Liver (tissue), 3 donors: Measurements from ENCODE around the gene MEP1A.

Source experiments
- EGR1 ChIP-seq, 2 donors: IDR thresholded peaks; 2 replicates each; pipeline ENCODE4 v1.6.1; 2016 to 2018; ENCODE audit warnings: antibody characterized with exemption in 2 of 2, low read depth in 2 of 2
- GABPA ChIP-seq, 2 donors: IDR thresholded peaks in 1 of 2; conservative IDR thresholded peaks in 1 of 2; 2 replicates each; pipeline ENCODE4 v1.6.1; 2016; ENCODE audit warnings: antibody characterized with exemption in 2 of 2, mild to moderate bottlenecking in 1 of 2, moderate library complexity in 1 of 2
- HNF4G ChIP-seq: IDR thresholded peaks from 2 replicates; pipeline ENCODE4 v1.6.1; 2016; ENCODE audit warnings: antibody characterized with exemption
- JUND ChIP-seq, 2 donors: IDR thresholded peaks; 2 replicates each; pipeline ENCODE4 v1.6.1; 2016; ENCODE audit warnings: antibody characterized with exemption in 2 of 2
- RAD21 ChIP-seq, 2 donors: IDR thresholded peaks; 2 replicates each; pipeline ENCODE4 v1.6.1; 2016; ENCODE audit warnings: antibody characterized with exemption in 2 of 2, mild to moderate bottlenecking in 2 of 2
- SP1 ChIP-seq: IDR thresholded peaks from 2 replicates; pipeline ENCODE4 v1.6.1; 2018; ENCODE audit warnings: antibody characterized with exemption, mild to moderate bottlenecking
- TAF1 ChIP-seq: conservative IDR thresholded peaks from 2 replicates; pipeline ENCODE4 v1.6.1; 2016; ENCODE audit warnings: antibody characterized with exemption, mild to moderate bottlenecking
- YY1 ChIP-seq: IDR thresholded peaks from 2 replicates; pipeline ENCODE4 v1.6.1; 2016; ENCODE audit warnings: antibody characterized with exemption, mild to moderate bottlenecking
- TF ChIP-seq, protein P1 (sequence below): fragments of 150-350 bp; IDR thresholded peaks from 2 replicates; pipeline ENCODE4 v1.5.1; 2017; ENCODE audit warnings: improper control_type of control experiment, low read depth, low read length; ENCODE audit not compliant: missing input control
- TF ChIP-seq, protein P2 (sequence below): IDR thresholded peaks from 2 replicates; pipeline ENCODE4 v1.6.1; 2016; ENCODE audit warnings: antibody characterized with exemption, mild to moderate bottlenecking
- TF ChIP-seq, protein P3 (sequence below): IDR thresholded peaks from 2 replicates; pipeline ENCODE4 v1.6.1; 2016; ENCODE audit warnings: antibody characterized with exemption
- TF ChIP-seq, protein P4 (sequence below): IDR thresholded peaks from 2 replicates; pipeline ENCODE4 v1.6.1; 2016; ENCODE audit warnings: antibody characterized with exemption
- TF ChIP-seq, protein P5 (sequence below): IDR thresholded peaks from 2 replicates; pipeline ENCODE4 v1.6.1; 2016; ENCODE audit warnings: antibody characterized with exemption
- donor health status: healthy.
- donor health status: healthy.

DNA sequence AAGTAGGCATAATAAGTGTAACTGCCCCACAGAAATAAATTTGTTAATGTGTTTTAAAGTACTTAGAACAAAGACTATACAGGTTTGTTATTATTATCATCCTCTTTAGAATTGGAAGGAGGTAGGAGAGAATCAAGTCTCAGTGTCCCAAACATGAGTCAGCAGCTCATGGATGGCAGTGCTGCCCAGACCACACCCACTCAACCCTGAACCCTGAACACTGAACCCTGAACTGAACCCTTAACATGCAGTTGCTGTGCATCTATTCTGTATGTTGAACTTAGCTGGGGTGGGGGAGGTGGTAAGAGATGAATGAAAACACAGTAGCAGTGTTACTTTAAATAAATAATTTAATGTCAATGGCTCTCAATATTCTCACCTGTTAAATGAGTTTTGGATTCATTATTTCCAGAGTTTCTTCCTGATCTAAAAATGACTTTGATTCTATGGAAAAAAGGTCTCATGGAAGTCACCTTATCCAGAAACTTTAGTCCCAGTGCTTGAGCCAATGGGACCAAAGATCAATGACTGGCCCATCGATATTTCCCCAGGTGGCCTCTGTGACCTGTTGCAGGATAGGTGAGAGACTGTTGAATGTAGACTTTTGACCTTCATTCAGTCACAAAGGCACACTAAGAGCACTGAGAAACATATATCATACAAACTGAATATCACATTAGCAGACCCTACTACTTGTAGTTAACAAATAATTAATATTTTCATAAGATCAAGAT lies 49.6 kb upstream of the MEP1A start:
- TF ChIP-seq RAD21 (IDR thresholded peaks at IDR 0.05) (no peak), EGR1 (IDR thresholded peaks at IDR 0.05; ENCODE audit: low read depth in 2 of 2) (no peak), SP1 (no peak), JUND (IDR thresholded peaks at IDR 0.05) (no peak), GABPA (IDR thresholded peaks at IDR 0.05 in 1 of 2, conservative IDR thresholded peaks at IDR 0.05 in 1 of 2) (no peak), YY1 (no peak), HNF4G (no peak), TAF1 (no peak)
- TF ChIP-seq, protein P1, sequence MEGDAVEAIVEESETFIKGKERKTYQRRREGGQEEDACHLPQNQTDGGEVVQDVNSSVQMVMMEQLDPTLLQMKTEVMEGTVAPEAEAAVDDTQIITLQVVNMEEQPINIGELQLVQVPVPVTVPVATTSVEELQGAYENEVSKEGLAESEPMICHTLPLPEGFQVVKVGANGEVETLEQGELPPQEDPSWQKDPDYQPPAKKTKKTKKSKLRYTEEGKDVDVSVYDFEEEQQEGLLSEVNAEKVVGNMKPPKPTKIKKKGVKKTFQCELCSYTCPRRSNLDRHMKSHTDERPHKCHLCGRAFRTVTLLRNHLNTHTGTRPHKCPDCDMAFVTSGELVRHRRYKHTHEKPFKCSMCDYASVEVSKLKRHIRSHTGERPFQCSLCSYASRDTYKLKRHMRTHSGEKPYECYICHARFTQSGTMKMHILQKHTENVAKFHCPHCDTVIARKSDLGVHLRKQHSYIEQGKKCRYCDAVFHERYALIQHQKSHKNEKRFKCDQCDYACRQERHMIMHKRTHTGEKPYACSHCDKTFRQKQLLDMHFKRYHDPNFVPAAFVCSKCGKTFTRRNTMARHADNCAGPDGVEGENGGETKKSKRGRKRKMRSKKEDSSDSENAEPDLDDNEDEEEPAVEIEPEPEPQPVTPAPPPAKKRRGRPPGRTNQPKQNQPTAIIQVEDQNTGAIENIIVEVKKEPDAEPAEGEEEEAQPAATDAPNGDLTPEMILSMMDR: no peak
- TF ChIP-seq, protein P2, sequence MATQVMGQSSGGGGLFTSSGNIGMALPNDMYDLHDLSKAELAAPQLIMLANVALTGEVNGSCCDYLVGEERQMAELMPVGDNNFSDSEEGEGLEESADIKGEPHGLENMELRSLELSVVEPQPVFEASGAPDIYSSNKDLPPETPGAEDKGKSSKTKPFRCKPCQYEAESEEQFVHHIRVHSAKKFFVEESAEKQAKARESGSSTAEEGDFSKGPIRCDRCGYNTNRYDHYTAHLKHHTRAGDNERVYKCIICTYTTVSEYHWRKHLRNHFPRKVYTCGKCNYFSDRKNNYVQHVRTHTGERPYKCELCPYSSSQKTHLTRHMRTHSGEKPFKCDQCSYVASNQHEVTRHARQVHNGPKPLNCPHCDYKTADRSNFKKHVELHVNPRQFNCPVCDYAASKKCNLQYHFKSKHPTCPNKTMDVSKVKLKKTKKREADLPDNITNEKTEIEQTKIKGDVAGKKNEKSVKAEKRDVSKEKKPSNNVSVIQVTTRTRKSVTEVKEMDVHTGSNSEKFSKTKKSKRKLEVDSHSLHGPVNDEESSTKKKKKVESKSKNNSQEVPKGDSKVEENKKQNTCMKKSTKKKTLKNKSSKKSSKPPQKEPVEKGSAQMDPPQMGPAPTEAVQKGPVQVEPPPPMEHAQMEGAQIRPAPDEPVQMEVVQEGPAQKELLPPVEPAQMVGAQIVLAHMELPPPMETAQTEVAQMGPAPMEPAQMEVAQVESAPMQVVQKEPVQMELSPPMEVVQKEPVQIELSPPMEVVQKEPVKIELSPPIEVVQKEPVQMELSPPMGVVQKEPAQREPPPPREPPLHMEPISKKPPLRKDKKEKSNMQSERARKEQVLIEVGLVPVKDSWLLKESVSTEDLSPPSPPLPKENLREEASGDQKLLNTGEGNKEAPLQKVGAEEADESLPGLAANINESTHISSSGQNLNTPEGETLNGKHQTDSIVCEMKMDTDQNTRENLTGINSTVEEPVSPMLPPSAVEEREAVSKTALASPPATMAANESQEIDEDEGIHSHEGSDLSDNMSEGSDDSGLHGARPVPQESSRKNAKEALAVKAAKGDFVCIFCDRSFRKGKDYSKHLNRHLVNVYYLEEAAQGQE: no peak
- TF ChIP-seq, protein P3, sequence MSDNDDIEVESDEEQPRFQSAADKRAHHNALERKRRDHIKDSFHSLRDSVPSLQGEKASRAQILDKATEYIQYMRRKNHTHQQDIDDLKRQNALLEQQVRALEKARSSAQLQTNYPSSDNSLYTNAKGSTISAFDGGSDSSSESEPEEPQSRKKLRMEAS: no peak
- TF ChIP-seq, protein P4, sequence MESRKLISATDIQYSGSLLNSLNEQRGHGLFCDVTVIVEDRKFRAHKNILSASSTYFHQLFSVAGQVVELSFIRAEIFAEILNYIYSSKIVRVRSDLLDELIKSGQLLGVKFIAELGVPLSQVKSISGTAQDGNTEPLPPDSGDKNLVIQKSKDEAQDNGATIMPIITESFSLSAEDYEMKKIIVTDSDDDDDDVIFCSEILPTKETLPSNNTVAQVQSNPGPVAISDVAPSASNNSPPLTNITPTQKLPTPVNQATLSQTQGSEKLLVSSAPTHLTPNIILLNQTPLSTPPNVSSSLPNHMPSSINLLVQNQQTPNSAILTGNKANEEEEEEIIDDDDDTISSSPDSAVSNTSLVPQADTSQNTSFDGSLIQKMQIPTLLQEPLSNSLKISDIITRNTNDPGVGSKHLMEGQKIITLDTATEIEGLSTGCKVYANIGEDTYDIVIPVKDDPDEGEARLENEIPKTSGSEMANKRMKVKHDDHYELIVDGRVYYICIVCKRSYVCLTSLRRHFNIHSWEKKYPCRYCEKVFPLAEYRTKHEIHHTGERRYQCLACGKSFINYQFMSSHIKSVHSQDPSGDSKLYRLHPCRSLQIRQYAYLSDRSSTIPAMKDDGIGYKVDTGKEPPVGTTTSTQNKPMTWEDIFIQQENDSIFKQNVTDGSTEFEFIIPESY: no peak
- TF ChIP-seq, protein P5, sequence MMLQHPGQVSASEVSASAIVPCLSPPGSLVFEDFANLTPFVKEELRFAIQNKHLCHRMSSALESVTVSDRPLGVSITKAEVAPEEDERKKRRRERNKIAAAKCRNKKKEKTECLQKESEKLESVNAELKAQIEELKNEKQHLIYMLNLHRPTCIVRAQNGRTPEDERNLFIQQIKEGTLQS: no peak
